Stomach (tissue), 9 donors: ENCODE results near the gene TLX3. TPM values are rescaled to one million over a fixed set of nuclear protein-coding genes. Genes with fewer than 3 reads are reported as not detected.
A peak's percentile ranks its signal among the peaks of the same experiment; 100 is the strongest.

Experiments used
- DNase-seq, 2 donors: peaks; one replicate each; pipeline versions ENCODE4 v3.0.0 to v3.0.0-alpha.2; 2013 to 2019
- H3K27ac ChIP-seq, 5 donors: fragments of 200-600 bp in 4 of 5; sonication (generic) in 4 of 5; one replicate each; pipeline ENCODE4 v1.5.1; 2013 to 2019; ENCODE audit warnings: mild to moderate bottlenecking in 1 of 5, moderate library complexity in 1 of 5
- H3K27me3 ChIP-seq, 3 donors: fragments of 200-600 bp; sonication (generic); one replicate each; pipeline ENCODE4 v1.5.1; 2017 to 2019; ENCODE audit warnings: mixed run types in 1 of 3
- H3K36me3 ChIP-seq, 4 donors: fragments of 200-600 bp; sonication (generic); 1 replicate in 3 of 4; 2 replicates in 1 of 4; pipeline ENCODE4 v1.5.1; 2016 to 2019
- H3K4me1 ChIP-seq, 4 donors: fragments of 200-600 bp; sonication (generic); one replicate each; pipeline ENCODE4 v1.5.1; 2016 to 2019
- H3K4me3 ChIP-seq, 4 donors: fragments of 200-600 bp; sonication (generic) in 3 of 4; one replicate each; pipeline ENCODE4 v1.5.1; 2016 to 2019; ENCODE audit warnings: mild to moderate bottlenecking in 1 of 4
- H3K9me3 ChIP-seq, 4 donors: fragments of 200-600 bp; sonication (generic); one replicate each; pipeline ENCODE4 v1.5.1; 2016 to 2019
- EP300 ChIP-seq: sonication (generic); formaldehyde crosslinking; IDR thresholded peaks from one replicate; pipeline ENCODE4 v1.6.1; 2017; ENCODE audit warnings: antibody characterized with exemption
- POLR2A ChIP-seq, 4 donors: fragments of 450-650 bp; IDR thresholded peaks; one replicate each; pipeline ENCODE4 v1.6.1; 2016; ENCODE audit warnings: antibody characterized with exemption in 4 of 4, control low read depth in 2 of 4, mild to moderate bottlenecking in 1 of 4, moderate library complexity in 1 of 4
- POLR2AphosphoS5 ChIP-seq, 3 donors: sonication (generic); formaldehyde crosslinking; IDR thresholded peaks; one replicate each; pipeline ENCODE4 v1.6.1; 2016; ENCODE audit warnings: antibody characterized with exemption in 3 of 3
- WGBS, 5 donors: extraction: QIAGEN DNeasy Blood & Tissue Kit in 3 of 5; methylation state at CpG; one replicate each; pipeline versions ENCODE4 v1.1.5 to v1.1.7; 2013 to 2018; 5-methylcytosine and 5-hydroxymethylcytosine counted together
- intact Hi-C: fragments of 100-400 bp; cut with DNase I; formaldehyde crosslinking; loops from one replicate; pipeline ENCODE4 v1.15.1; 2023; ENCODE audit warnings: low total_unique reads
- polyA plus RNA-seq, 3 donors: library from polyadenylated mRNA; stranded (reverse); fragments of 200-250 nt; gene quantifications; one replicate each; pipeline ENCODE4 v1.2.3, GENCODE V29; 2013
- total RNA-seq, 5 donors: library from RNA; depleted of rRNA; stranded (reverse); fragments of >200 nt; gene quantifications; one replicate each; pipeline versions ENCODE4 v1.1.0 to v1.2.3, GENCODE V29; 2014 to 2016
- TF ChIP-seq, protein P1 (sequence below), 7 experiments: fragments of 450-650 bp in 4 of 7; fragments of 200-600 bp in 3 of 7; sonication (generic) in 3 of 7; IDR thresholded peaks; one replicate each; pipeline ENCODE4 v1.5.1; 2016 to 2019; ENCODE audit warnings: antibody characterized with exemption in 7 of 7, control low read depth in 2 of 7, mild to moderate bottlenecking in 1 of 7
- donor health status: healthy with polysubstance abuse.
- donor health status: Bipolar disorder and iron deficiency.
- donor health status: healthy.

Gene TLX3
- total and polyA plus RNA-seq, 8 donors, result not detected

DNA sequence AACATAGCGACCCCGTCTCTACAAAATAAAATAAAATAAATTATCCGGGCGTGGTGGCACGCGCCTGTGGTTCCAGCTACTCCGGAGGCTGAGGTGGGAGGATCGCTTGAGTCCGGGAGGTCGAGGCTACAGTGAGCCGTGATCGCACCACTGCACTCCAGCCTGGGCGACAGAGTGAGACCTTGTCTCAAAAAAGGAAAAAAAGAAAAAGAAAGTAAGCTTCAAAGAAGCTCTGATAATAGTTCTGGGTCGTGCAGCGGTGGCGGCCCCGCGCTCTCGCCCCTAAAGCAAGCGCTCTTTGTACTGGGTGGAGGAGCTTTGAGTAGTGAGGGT, 6.8 kb downstream of the TLX3 start:
- Histone ChIP-seq H3K4me1 (peaks cover 42 to 73% (median 58%) of the 10 kb centered on the region in 4 donors), H3K27ac (no peak overlapping the region), H3K9me3 (no peaks in the 10 kb centered on the region), H3K27me3 (peaks cover 58 to 100% (median 98%) of the 10 kb centered on the region in 3 donors), H3K36me3 (no peaks in the 10 kb centered on the region), H3K4me3 (peak overlapping the region; percentile 0 to 37 (median 16))
- TF ChIP-seq POLR2A (IDR thresholded peaks at IDR 0.05) (no peak), EP300 (no peak), POLR2AphosphoS5 (IDR thresholded peaks at IDR 0.05) (no peak)
- TF ChIP-seq, protein P1, sequence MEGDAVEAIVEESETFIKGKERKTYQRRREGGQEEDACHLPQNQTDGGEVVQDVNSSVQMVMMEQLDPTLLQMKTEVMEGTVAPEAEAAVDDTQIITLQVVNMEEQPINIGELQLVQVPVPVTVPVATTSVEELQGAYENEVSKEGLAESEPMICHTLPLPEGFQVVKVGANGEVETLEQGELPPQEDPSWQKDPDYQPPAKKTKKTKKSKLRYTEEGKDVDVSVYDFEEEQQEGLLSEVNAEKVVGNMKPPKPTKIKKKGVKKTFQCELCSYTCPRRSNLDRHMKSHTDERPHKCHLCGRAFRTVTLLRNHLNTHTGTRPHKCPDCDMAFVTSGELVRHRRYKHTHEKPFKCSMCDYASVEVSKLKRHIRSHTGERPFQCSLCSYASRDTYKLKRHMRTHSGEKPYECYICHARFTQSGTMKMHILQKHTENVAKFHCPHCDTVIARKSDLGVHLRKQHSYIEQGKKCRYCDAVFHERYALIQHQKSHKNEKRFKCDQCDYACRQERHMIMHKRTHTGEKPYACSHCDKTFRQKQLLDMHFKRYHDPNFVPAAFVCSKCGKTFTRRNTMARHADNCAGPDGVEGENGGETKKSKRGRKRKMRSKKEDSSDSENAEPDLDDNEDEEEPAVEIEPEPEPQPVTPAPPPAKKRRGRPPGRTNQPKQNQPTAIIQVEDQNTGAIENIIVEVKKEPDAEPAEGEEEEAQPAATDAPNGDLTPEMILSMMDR (IDR thresholded peaks at IDR 0.05), result no peak
- no peak for DNase-seq
- 12 to 21% (median 14%) methylated on average over 20 of the region's 20 CpGs for WGBS, 5 donors
- intact Hi-C loops, result no loop called here

DNA sequence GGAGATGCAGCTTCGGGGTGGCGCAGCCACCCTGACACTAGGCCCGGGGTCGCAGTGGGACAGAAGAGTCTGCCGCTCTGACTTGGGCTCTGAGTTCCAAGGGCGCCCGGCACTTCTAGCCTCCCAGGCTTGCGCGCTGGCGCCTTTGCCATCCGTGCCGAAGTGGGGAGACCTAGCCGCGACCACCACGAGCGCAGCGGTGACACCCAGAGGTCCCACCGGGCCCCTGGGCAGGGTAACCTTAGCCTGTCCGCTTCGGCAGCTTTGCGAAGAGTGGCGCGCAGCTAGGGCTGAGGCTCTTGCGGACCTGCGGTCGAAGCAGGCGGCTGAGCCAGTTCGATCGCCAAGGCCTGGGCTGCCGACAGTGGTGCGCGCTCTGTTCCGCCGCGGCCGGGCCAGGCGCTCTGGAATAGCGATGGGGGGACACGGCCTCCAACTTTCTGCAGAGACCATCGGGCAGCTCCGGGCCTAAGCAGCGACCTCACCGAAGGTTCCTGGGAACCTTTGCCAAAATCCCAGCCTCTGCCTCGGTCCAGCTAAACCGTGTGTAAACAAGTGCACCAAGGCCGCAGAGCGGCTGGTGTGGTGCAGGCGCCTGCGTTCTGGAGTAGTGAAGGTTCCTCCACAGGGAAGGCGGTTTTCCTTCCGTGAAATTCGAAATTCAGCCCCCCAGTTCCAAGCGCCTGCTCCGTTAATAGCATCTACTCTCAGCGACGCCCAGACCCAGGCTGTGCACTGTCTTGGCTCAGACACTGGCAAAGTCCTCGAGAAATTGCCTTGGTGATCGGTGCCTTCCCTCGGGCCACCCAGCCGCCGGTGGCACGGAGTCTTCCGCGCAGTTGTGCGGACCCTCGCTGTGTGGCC, 7.4 kb downstream of the TLX3 start:
- peaks cover 56 to 100% (median 96%) of the 10 kb centered on the region in 3 donors for H3K27me3 ChIP-seq
- WGBS, 5 donors, result 5 to 7% (median 5%) methylated on average over 39 to 66 of the region's 66 CpGs
- H3K36me3 ChIP-seq, result no peaks in the 10 kb centered on the region
- TF ChIP-seq EP300 (no peak), POLR2AphosphoS5 (IDR thresholded peaks at IDR 0.05) (no peak), POLR2A (IDR thresholded peaks at IDR 0.05) (no peak)
- TF ChIP-seq, protein P1 (IDR thresholded peaks at IDR 0.05), result no peak
- DNase-seq, result peak in 1 of 2 donors; percentile 52
- intact Hi-C loops, result no loop called here
- H3K4me3 ChIP-seq, result peak overlapping the region; percentile 0 to 37 (median 16)
- peaks cover 36 to 67% (median 52%) of the 10 kb centered on the region in 4 donors for H3K4me1 ChIP-seq
- no peaks in the 10 kb centered on the region for H3K9me3 ChIP-seq
- no peak overlapping the region for H3K27ac ChIP-seq

DNA sequence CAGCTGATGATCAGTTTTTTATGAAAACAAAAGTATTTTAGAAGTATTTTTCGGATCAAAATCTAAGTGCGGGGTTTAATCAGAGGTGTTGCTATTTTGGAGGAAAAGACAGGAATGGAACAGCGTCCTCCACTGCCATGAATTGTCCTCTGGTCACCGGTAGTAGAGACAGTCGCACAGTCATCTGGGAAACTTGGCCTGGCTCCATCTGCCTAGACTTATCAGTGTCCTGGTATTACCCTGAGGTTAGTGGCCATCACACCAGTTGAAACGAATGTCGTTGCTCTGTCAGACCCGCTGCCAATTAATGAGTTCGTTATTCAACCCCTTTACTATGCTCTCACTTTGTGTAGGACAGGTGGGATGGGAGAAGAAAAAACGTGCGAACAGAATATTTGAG, 8.2 kb downstream of the TLX3 start:
- Histone ChIP-seq H3K36me3 (no peaks in the 10 kb centered on the region), H3K27me3 (peaks cover 49 to 99% (median 94%) of the 10 kb centered on the region in 3 donors), H3K9me3 (no peaks in the 10 kb centered on the region), H3K4me1 (peaks cover 29 to 60% (median 44%) of the 10 kb centered on the region in 4 donors), H3K4me3 (no peak overlapping the region), H3K27ac (no peak overlapping the region)
- DNase-seq, result no peak
- TF ChIP-seq EP300 (no peak), POLR2AphosphoS5 (IDR thresholded peaks at IDR 0.05) (no peak), POLR2A (IDR thresholded peaks at IDR 0.05) (no peak)
- TF ChIP-seq, protein P1 (IDR thresholded peaks at IDR 0.05), result no peak
- WGBS, 5 donors, result 9 to 22% (median 13%) methylated on average over 11 of the region's 11 CpGs
- intact Hi-C loops, result no loop called here

DNA sequence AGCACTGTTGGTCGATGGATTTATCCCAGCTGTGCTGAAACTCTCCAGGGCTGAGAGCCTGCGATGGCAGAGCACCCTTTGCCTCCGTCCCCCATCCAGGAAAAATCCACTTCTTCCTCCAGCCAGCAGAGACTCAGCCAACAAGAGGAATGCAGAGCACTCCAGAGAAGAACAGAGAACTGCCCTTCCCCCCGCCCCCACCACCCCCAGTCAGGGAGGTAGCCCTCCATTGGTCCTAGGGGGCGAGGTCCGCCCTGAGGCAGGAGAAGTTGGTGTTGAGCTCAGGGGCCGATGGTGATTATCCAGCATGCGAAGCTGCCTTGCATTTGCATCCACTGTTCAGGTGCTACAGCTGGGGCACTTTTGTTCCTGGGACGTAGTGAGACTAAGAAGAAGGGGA, 9.0 kb downstream of the TLX3 start:
- Histone ChIP-seq H3K27ac (no peak overlapping the region), H3K27me3 (peaks cover 43 to 99% (median 89%) of the 10 kb centered on the region in 3 donors), H3K9me3 (no peaks in the 10 kb centered on the region), H3K4me3 (no peak overlapping the region), H3K4me1 (peaks cover 23 to 52% (median 36%) of the 10 kb centered on the region in 4 donors), H3K36me3 (no peaks in the 10 kb centered on the region)
- no peak for TF ChIP-seq EP300
- no peak for TF ChIP-seq POLR2AphosphoS5 (IDR thresholded peaks at IDR 0.05)
- no peak for TF ChIP-seq POLR2A (IDR thresholded peaks at IDR 0.05)
- TF ChIP-seq, protein P1 (IDR thresholded peaks at IDR 0.05), result no peak
- 2 to 14% (median 6%) methylated on average over 8 to 9 of the region's 9 CpGs for WGBS, 5 donors
- DNase-seq, result no peak
- intact Hi-C loops, result no loop called here
